GM23248 (cell line): ENCODE data around the gene WDR6. TPM values are rescaled to one million over a fixed set of nuclear protein-coding genes. Genes with fewer than 3 reads are reported as not detected.

ENCODE experiments used
- DNase-seq: peaks from one replicate; pipeline ENCODE4 v3.0.0-alpha.2; 2015
- H2AFZ ChIP-seq: fragments of 200-600 bp; sonication (generic); 2 replicates; pipeline ENCODE4 v1.6.1; 2016; ENCODE audit warnings: antibody characterized with exemption
- H3F3A ChIP-seq: fragments of 200-600 bp; sonication (generic); 2 replicates; pipeline ENCODE4 v1.6.1; 2016; ENCODE audit warnings: mild to moderate bottlenecking, antibody characterized with exemption, mixed run types; ENCODE audit not compliant: insufficient read depth
- H3K27ac ChIP-seq: fragments of 200-600 bp; sonication (generic); 2 replicates; pipeline ENCODE4 v1.5.1; 2016; ENCODE audit warnings: mild to moderate bottlenecking
- H3K27me3 ChIP-seq: fragments of 200-600 bp; sonication (generic); replicated peaks from 2 replicates; pipeline ENCODE4 v1.6.1; 2016; ENCODE audit warnings: mild to moderate bottlenecking; ENCODE audit not compliant: insufficient read depth
- H3K36me3 ChIP-seq: fragments of 200-600 bp; sonication (generic); 2 replicates; pipeline ENCODE4 v1.6.1; 2016; ENCODE audit warnings: low read depth, mild to moderate bottlenecking
- H3K4me1 ChIP-seq: fragments of 200-600 bp; sonication (generic); 2 replicates; pipeline ENCODE4 v1.6.1; 2016; ENCODE audit warnings: mild to moderate bottlenecking; ENCODE audit not compliant: insufficient read depth
- H3K4me2 ChIP-seq: fragments of 200-600 bp; sonication (generic); one replicate; pipeline ENCODE4 v1.6.1; 2016; ENCODE audit warnings: mild to moderate bottlenecking; ENCODE audit not compliant: unreplicated experiment
- H3K4me3 ChIP-seq: fragments of 200-600 bp; sonication (generic); 2 replicates; pipeline ENCODE4 v1.5.1; 2016; ENCODE audit warnings: mild to moderate bottlenecking
- H3K79me2 ChIP-seq: fragments of 200-600 bp; sonication (generic); 2 replicates; pipeline ENCODE4 v1.6.1; 2016; ENCODE audit warnings: mild to moderate bottlenecking; ENCODE audit not compliant: insufficient read depth
- H3K9ac ChIP-seq: fragments of 200-600 bp; sonication (generic); 2 replicates; pipeline ENCODE4 v1.6.1; 2016; ENCODE audit warnings: mild to moderate bottlenecking
- H3K9me2 ChIP-seq: fragments of 200-600 bp; sonication (generic); 2 replicates; pipeline ENCODE4 v1.6.1; 2016; ENCODE audit warnings: mixed run types, mild to moderate bottlenecking, moderate library complexity; ENCODE audit not compliant: insufficient read depth
- H3K9me3 ChIP-seq: fragments of 200-600 bp; sonication (generic); one replicate; pipeline ENCODE4 v1.6.1; 2017; ENCODE audit warnings: low read depth
- H4K20me1 ChIP-seq: fragments of 200-600 bp; sonication (generic); 2 replicates; pipeline ENCODE4 v1.6.0; 2016; ENCODE audit not compliant: insufficient read depth
- EZH2 ChIP-seq: fragments of 200-600 bp; sonication (generic); IDR thresholded peaks from 2 replicates; pipeline ENCODE4 v1.6.1; 2018; ENCODE audit warnings: antibody characterized with exemption, mild to moderate bottlenecking; ENCODE audit not compliant: insufficient read depth, poor library complexity, severe bottlenecking
- EZH2phosphoT487 ChIP-seq: fragments of 200-600 bp; sonication (generic); IDR thresholded peaks from 2 replicates; pipeline ENCODE4 v1.6.1; 2018; ENCODE audit warnings: antibody characterized with exemption, moderate library complexity, mild to moderate bottlenecking, low read depth; ENCODE audit not compliant: insufficient read depth
- WGBS, 2 experiments: methylation state at CpG; one replicate each; pipeline ENCODE4 v1.1.6; 2015 to 2017; ENCODE audit warnings: low lambda C conversion rate in 2 of 2, low coverage in 1 of 2; ENCODE audit errors: missing lambda C conversion rate in 2 of 2; 5-methylcytosine and 5-hydroxymethylcytosine counted together
- in situ Hi-C: fragments of 300-500 bp; cut with MboI; formaldehyde crosslinking; loops from 2 replicates; pipeline ENCODE4 v1.15.0; 2020
- polyA plus RNA-seq: library from polyadenylated mRNA; unstranded; fragments of >200 nt; fragmentation: Nextera tagmentation; extraction: Ambion mirVana; gene quantifications from 2 replicates; pipeline ENCODE4 v1.2.1, GENCODE V29; 2016
- total RNA-seq: library from RNA; depleted of rRNA; stranded (reverse); fragments of >200 nt; shearing (Covaris generic); gene quantifications from 2 replicates; pipeline ENCODE4 v1.2.3, GENCODE V29; 2014

The WDR6 gene
- total and polyA plus RNA-seq, 2 experiments from 2014 or later: 51.3 to 60.8 TPM

DNA sequence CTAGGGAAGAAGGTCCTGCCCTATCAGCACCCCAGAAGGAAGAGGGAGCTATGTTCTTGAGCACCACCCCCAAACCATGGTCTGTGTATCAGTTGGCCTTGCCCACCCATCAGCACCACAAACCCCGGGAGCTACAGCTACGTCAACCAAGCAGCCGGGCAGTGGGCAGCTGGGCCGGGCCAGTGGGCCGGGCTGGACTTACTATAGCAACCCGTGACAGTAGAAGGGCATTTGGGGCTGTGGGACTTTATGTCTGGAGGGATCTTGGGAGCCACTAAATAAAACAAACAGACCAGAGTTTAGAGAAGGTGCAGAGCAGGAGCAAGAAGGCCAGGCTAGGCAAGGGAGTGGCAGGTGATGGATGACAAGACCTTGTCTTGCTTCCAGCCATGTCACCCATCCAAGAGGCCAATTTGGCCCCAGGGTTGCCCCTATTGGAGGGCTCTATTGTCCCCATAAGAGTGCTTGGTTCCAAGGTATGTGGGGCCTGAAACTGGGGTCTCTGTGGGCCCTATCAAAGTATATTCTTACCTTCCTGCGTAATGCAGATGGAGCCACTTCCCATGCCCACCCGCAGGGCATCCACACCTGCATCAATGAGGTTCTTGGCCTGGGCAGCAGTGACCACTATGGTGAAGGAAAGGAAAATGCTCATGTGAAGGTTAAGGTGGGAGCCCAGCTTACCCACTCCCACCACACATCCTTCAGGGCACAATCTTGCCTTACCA, 18.8 kb downstream of the WDR6 start:
- in situ Hi-C loops: no loop called here
- H3K4me3 ChIP-seq: no peak overlapping the region
- no peak overlapping the region; the same call in 1 of the 2 replicates for H3K27ac ChIP-seq

GRCh38 chr3:49026536-49026935, 19.3 kb downstream of the WDR6 start:
- Histone ChIP-seq H3K27me3 (no peaks in the 10 kb centered on the region), H3K36me3 (peaks cover 24% of the 10 kb centered on the region), H2AFZ (no peak overlapping the region), H3K9me2 (no peaks in the 10 kb centered on the region), H3K27ac (no peak overlapping the region), H4K20me1 (no peaks in the 10 kb centered on the region), H3K4me2 (no peak overlapping the region), H3K9me3 (no peaks in the 10 kb centered on the region), H3K4me3 (no peak overlapping the region), H3K9ac (no peak overlapping the region), H3K79me2 (peaks cover 71% of the 10 kb centered on the region), H3K4me1 (peaks cover 22% of the 10 kb centered on the region), H3F3A (peaks cover 67% of the 10 kb centered on the region)
- 83 to 88% methylated on average over 3 of the region's 3 CpGs for WGBS, 2 experiments
- in situ Hi-C loops: no loop called here
- TF ChIP-seq EZH2phosphoT487: no peak
- no peak for DNase-seq

More for the DNA sequence above, 18.8 kb downstream of the WDR6 start:
- H4K20me1 ChIP-seq: no peaks in the 10 kb centered on the region
- H3K27me3 ChIP-seq: no peaks in the 10 kb centered on the region
- no peak overlapping the region for H2AFZ ChIP-seq
- H3K79me2 ChIP-seq: peaks cover 71% of the 10 kb centered on the region
- H3K9me3 ChIP-seq: no peaks in the 10 kb centered on the region
- WGBS, 2 experiments: 83% methylated on average over 8 of the region's 8 CpGs
- no peak overlapping the region for H3K9ac ChIP-seq
- H3K4me2 ChIP-seq: no peak overlapping the region
- no peaks in the 10 kb centered on the region for H3K9me2 ChIP-seq
- DNase-seq: no peak
- peaks cover 23% of the 10 kb centered on the region for H3K36me3 ChIP-seq
- H3F3A ChIP-seq: peaks cover 64% of the 10 kb centered on the region
- H3K4me1 ChIP-seq: peaks cover 22% of the 10 kb centered on the region
- TF ChIP-seq EZH2phosphoT487: no peak
- TF ChIP-seq EZH2: no peak

DNA sequence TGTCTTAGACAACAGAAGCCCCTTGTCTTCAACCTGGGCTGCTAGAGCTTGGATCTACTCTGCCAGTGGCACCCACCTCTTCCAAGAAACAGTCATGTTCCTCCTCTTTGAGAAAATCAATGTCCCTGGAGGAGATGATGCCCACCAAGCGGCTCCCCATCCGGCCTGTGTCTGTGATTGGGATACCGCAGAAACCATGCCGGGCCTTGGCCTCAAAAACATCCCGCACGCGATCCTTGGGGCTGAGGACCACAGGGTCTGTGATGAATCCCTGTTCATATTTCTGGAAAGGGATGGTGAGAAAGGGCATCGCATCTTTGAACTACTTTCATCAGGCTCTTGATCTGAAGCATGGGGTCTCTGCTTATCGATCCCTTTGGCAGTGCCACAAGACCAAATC, 20.4 kb downstream of the WDR6 start:
- H4K20me1 ChIP-seq: no peaks in the 10 kb centered on the region
- no peaks in the 10 kb centered on the region for H3K9me3 ChIP-seq
- in situ Hi-C loops: no loop called here
- peak overlapping the region; percentile 98 for H3K4me2 ChIP-seq
- DNase-seq: no peak
- WGBS, 2 experiments: 96 to 97% methylated on average over 9 of the region's 9 CpGs
- H3K9me2 ChIP-seq: no peaks in the 10 kb centered on the region
- peaks cover 24% of the 10 kb centered on the region for H3K4me1 ChIP-seq
- H3K27ac ChIP-seq: peak overlapping the region; percentile 73; the same call in 1 of the 2 replicates
- peaks cover 78% of the 10 kb centered on the region for H3F3A ChIP-seq
- no peak overlapping the region for H2AFZ ChIP-seq
- 0 out of 2 replicates have a peak overlapping the region, but pooled peaks have one; percentile 95 for H3K9ac ChIP-seq
- H3K27me3 ChIP-seq: no peaks in the 10 kb centered on the region
- peaks cover 66% of the 10 kb centered on the region for H3K79me2 ChIP-seq
- 0 out of 2 replicates have a peak overlapping the region, but pooled peaks have one; percentile 95 for H3K4me3 ChIP-seq
- peaks cover 33% of the 10 kb centered on the region for H3K36me3 ChIP-seq
- TF ChIP-seq EZH2phosphoT487 (no peak), EZH2 (no peak)

GRCh38 chr3:49028298-49028672, 21.1 kb downstream of the WDR6 start:
- no peak for TF ChIP-seq EZH2
- H3K4me1 ChIP-seq: peaks cover 22% of the 10 kb centered on the region
- no peaks in the 10 kb centered on the region for H3K9me2 ChIP-seq
- DNase-seq: no peak
- no peaks in the 10 kb centered on the region for H4K20me1 ChIP-seq
- in situ Hi-C loops: no loop called here
- no peak overlapping the region for H2AFZ ChIP-seq
- H3K27me3 ChIP-seq: no peaks in the 10 kb centered on the region
- H3K4me3 ChIP-seq: peak overlapping the region; percentile 95
- H3K4me2 ChIP-seq: peak overlapping the region; percentile 98
- H3K79me2 ChIP-seq: peaks cover 59% of the 10 kb centered on the region
- H3K36me3 ChIP-seq: peaks cover 33% of the 10 kb centered on the region
- 83 to 87% methylated on average over 4 of the region's 4 CpGs for WGBS, 2 experiments
- H3K9me3 ChIP-seq: no peaks in the 10 kb centered on the region
- peak overlapping the region; percentile 73; the same call in 1 of the 2 replicates for H3K27ac ChIP-seq
- H3F3A ChIP-seq: peaks cover 77% of the 10 kb centered on the region
- H3K9ac ChIP-seq: peak overlapping the region; percentile 95
